NCI-H510A treated with DMSO at 0.1 percent for 48 hours (cell line): ENCODE measurements around the gene C3.
"Not testable (repeated sequence)": the region's sequence is repeated elsewhere in the genome, so short reads cannot be mapped to it uniquely, and the experiment has no call there.

Experiments
- DNase-seq: peaks from one replicate; lab custom pipeline; 2025; lab: John Stamatoyannopoulos, UW

The C3 gene

DNA sequence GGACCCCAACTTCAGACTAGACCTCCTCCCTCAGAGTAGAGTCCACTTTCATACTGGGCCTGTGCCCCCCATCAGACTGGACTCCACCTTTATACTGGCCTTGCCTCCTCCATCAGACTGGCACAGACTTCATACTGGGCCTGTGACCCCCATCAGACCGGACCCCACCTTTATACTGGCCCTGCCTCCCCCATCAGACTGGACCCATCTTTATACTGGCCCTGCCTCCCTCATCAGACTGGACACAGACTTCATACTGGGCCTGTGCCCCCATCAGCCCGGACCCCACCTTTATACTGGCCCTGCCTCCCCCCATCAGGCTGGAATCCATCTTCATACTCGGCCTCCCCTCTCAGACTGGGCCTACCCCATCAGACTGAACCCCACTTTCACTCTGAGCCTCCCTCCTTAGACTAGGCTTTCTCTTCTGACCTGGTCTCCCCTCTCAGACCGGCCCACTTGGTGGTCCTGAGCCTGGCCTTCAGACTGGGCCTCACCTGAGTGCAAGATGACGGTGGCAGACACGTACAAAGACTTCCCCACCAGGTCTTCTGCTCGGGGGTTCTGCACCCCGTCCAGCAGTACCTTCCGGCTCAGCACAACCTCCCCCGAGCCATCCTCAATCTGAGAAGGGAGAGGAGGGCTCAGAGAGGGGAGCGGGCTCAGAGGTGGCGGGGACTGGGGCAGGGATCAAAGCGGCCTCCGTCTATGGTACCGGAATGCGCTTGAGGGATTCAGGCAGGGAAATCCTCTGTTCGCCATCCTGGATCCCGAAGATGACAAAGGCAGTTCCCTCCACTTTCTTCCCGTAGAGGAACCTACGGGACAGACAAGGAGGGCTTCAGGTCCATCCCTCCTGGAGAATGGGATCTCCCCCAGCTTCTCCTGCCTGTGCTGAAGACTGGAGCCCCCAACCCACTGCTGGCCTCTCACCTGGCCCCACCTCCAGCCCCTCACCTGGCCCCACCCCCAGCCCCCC is 7.5 kb downstream of the C3 start:
- no peak for DNase-seq

GRCh38 chr19:6712231-6712630 is 8.2 kb downstream of the C3 start:
- no peak for DNase-seq

DNA sequence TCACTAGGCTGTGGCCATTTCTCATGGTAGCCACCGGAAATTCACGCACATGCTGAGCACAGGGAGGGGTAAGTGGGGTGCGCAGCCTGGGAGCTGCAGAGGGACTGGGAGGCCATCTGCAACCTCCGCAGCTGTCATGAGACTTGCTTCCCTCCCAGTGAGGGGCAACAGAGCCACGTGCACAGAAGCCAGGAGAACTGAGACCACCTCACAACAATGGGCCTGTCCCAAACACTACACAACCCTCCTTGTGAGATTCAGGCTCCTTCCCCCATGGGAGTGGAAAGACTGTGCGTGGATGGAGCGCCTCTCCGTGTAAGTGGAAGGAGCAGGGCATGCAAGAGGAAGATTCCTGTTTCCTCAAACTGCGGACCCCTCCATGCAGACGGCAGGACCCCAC is 8.8 kb downstream of the C3 start:
- no peak for DNase-seq

- no peak for DNase-seq
Measured at GRCh38 chr19:6711078-6711361, 9.4 kb downstream of the C3 start.

DNA sequence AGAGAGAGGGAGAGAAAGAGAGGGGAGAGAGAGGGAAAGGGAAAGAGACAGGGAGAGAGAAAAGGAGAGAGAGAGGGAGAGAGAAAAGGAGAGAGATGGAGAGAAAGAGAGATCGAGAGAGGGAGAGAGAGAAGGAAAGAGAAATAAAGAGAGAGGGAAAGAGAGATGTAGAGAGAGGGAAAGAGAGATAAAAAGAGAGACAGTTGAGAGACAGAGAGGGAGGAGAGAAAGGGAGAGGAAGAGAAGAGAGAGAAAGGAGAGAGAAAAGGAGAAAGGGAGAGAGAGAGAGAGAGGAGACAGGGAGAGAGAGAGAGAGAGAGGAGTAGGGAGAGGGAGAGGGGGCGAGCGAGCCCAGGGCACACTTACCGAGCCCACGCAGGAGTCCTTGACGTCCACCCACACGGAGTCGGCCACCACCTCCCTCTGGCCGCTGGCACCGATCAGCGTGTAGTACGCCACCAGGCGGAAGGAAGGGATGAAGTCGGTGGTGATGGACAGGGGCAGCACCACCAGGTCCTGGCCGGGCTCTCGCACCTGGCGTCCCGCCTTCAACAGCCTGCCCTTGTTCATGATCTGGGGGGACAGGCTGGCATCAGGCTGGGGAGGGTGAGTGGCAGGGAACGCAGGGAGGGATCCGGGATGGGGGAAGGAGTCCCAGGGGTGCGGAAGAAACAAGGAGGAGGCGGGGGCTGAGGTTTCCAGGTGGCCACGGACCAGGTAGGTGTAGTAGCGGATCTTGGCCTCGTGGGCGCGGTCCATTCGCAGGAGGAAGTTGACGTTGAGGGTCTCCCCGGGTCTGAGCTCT is 10.0 kb downstream of the C3 start:
- no peak for DNase-seq

GRCh38 chr19:6709549-6709948 is 10.9 kb downstream of the C3 start:
- no peak for DNase-seq

- DNase-seq = not testable (repeated sequence)
Measured at GRCh38 chr19:6708913-6709312, 11.5 kb downstream of the C3 start.

- no peak for DNase-seq
Measured at GRCh38 chr19:6708346-6708745, 12.1 kb downstream of the C3 start.

- no peak for DNase-seq
Measured at GRCh38 chr19:6707658-6708018, 12.8 kb downstream of the C3 start.

GRCh38 chr19:6707011-6707657 is 13.3 kb downstream of the C3 start:
- DNase-seq = no peak

DNA sequence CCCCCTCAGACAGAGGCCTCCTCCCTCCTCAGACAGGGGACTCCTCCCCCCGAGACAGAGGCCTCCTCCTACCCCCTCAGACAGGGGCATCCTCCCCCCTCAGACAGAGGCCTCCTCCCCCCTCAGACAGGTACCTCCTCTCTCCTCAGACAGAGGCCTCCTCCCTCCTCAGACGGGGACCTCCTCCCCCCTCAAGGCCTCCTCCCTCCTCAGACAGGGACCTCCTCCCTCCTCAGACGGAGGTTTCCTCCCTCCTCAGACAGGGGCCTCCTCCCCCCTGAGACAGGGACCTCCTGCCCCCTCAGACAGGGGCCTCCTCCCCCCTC is 13.9 kb downstream of the C3 start:
- no peak for DNase-seq

- DNase-seq = no peak
Measured at GRCh38 chr19:6705931-6706632, 14.4 kb downstream of the C3 start.

GRCh38 chr19:6700586-6701316 is 19.7 kb downstream of the C3 start:
- DNase-seq = no peak

DNA sequence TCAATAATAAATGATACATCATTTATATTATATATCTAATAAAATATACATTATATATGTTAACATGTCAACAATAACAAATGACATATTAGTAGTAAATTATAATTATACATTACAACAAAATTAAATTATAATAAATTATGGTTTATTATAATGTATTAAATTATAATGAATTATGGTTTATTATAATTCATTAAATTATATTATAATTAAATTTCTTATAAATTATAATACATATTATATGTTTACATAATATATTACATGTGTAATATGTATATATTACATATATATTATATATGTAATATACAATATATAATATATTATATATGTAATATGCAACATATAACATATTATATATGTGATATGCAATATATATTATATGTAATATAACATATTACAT is 20.5 kb downstream of the C3 start:
- DNase-seq = no peak

GRCh38 chr19:6697291-6697690 is 23.2 kb downstream of the C3 start:
- no peak for DNase-seq

DNA sequence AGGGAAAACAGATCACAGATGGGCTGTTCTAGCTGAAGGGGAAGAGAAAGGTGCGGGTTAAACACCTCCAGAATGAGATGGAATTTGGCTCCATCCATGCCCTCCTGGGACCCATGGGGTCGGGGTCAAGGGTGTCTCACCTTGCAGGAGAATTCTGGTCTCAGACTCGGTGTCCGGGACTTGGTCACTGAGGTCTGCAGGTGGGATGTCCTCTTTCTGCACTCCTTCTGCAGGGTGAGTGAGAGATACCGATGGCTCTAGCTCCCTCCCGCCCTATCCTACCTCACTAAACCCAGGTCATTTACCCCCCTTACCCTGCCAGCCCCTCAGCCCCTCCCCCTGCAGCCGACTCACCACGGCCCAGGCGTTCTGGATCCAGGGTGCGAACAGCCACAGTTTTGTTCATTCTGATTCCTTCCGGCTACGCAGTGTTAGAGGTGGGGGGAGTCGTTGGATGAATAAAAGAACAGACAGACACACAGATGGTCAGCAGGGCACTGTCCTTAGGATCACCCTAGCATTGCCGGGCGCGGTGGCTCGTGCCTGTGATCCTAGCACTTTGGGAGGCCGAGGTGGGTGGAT is 24.1 kb downstream of the C3 start:
- DNase-seq = no peak

DNA sequence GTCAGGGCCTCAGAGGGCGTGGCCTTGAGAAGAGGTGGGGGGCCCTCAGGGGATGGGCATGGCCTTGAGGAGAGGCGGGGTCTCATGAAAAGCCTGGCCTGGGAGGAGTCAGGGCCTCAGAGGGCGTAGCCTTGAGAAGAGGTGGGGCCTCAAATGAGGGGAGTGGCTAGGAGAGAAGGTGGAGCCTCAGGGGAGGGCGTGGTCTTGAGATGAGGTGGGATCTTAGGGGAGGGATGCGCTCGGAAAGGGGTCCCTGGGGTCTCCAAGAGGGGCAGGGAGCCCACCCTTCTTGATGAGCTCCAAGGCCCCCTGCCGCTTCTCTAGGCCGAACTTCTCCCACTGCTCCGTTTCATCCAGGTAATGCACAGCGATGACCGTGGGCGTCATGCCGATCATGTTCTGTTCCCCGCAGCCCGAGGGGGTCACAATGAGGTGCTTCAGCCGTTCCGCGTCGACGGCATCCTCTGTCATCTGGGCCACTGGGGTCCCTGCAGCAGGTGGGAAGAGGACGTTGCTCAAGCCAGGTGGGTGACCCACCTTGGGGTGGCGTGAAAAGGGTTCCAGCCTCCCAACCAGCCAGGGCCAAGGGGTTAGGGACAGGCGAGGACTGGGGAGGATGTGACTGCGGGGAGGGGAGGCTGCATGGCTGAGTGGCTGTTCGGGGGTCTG is 26.2 kb downstream of the C3 start:
- DNase-seq = no peak

DNA sequence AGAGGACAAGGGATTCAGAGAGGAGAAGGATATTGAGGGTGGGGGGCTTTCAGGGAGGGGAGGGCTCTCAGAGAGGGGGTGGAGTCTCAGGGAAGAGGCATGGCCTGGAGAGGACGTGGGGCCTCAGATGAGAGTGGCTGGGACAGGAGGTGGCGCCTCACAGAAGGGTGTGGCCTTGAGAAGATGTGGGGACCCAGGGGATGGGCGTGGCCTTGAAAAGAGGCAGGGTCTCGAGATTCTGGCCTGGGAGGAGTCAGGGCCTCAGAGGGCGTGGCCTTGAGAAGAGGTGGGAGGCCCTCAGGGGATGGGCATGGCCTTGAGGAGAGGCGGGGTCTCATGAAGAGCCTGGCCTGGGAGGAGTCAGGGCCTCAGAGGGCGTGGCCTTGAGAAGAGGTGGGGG is 26.8 kb downstream of the C3 start:
- no peak for DNase-seq

GRCh38 chr19:6693056-6693471 is 27.4 kb downstream of the C3 start:
- no peak for DNase-seq

DNA sequence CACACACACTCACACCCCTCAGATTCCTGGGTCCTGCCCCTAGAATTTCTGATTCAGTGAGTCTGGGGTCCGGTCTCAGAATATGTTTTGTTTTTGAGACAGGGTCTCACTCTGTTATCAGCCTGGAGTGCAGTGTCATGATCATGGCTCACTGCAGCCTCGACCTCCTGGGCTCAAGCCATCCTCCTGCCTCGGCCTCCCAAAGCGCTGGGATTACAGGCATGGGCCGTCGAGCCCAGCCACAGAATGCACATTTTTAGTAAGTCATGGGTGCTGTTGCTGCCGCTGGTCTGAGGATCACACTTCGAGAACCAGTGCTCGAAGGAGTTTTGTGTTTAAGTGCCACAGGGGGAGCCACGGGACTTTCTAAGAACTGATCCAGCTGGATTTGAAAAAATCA is 28.4 kb downstream of the C3 start:
- DNase-seq = no peak

DNA sequence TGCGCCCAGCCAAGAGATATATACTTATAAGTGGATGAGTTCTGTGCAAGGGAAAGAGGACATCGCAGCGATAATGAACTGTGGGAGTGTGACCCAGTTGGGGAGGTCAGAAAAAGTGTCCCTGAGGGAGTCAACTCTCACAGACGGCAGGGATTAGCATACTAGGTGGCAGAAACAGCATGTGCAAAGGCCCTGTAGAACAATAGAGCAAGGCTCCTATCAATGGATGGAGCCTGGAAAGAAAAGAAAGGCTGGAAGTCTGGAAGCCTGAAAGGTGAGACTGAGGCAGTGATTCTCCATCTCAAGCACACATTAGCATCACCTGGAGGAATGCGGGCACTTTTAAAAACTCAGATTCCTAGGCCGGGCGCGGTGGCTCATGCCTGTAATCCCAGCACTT is 29.1 kb downstream of the C3 start:
- no peak for DNase-seq
